ENCODE results near the gene ASCC1. TPM values are rescaled to one million over a fixed set of nuclear protein-coding genes. Genes with fewer than 3 reads are reported as not detected.

The ASCC1 gene
- total and polyA plus RNA-seq, 2 donors from 2014 or later: 24.0 to 36.1 TPM

DNA sequence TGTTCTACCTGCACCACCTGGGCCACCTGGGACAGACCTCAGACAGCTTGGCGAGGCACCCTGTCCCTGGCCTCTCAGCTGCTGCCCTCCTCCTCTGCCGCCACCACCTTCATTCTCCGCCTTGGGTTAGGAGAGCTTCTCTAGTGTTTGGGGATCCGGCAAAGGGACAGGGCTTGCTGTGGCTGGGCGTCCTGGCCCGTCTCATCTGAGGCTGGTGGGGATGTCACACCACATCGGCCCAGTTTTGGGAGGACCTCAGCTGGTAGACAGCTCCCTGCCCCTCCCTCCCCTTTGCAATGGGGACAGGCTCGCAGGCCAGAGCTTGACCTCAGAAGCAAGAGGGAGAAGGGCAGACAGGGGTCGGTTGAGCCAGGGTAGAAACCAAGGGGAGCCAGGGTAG is 154.1 kb downstream of the ASCC1 start:
- TF ChIP-seq, protein P1, sequence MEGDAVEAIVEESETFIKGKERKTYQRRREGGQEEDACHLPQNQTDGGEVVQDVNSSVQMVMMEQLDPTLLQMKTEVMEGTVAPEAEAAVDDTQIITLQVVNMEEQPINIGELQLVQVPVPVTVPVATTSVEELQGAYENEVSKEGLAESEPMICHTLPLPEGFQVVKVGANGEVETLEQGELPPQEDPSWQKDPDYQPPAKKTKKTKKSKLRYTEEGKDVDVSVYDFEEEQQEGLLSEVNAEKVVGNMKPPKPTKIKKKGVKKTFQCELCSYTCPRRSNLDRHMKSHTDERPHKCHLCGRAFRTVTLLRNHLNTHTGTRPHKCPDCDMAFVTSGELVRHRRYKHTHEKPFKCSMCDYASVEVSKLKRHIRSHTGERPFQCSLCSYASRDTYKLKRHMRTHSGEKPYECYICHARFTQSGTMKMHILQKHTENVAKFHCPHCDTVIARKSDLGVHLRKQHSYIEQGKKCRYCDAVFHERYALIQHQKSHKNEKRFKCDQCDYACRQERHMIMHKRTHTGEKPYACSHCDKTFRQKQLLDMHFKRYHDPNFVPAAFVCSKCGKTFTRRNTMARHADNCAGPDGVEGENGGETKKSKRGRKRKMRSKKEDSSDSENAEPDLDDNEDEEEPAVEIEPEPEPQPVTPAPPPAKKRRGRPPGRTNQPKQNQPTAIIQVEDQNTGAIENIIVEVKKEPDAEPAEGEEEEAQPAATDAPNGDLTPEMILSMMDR (IDR thresholded peaks at IDR 0.05; ENCODE audit: borderline replicate concordance, extremely low read depth, insufficient read depth): no peak
- DNase-seq: no peak

DNA sequence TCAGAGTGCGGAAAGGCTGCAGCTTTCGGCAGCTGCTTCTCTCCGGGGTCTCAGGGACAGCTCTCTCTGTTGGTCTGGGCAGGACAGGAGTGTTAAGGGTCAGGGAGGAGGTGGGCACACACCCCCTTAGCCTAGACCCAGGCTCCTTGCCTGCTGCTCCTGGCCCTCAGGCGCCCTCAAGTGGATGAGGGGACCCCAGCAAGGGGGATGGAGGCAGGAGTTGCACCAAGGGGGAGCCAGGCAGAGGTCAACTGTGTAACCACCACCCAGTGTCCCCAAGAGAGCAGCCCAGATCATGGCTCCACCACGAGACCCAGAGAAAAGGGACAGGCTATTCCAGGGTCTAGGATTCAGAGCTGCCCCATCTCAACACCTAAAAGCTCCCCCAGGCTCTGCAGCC is 154.6 kb downstream of the ASCC1 start:
- FAIRE-seq (no peak), DNase-seq (no peak)
- TF ChIP-seq, protein P1 (IDR thresholded peaks at IDR 0.05; ENCODE audit: borderline replicate concordance, extremely low read depth, insufficient read depth): no peak

More for the DNA sequence above, 154.1 kb downstream of the ASCC1 start:
- H3K9ac ChIP-seq (ENCODE audit: low read length in 3 of 3): no peak overlapping the region
- no peaks in the 10 kb centered on the region for H3K9me3 ChIP-seq (ENCODE audit: control insufficient read depth in 2 of 3, insufficient read depth in 1 of 3, low read length in 3 of 3)
- no peak overlapping the region for H3K4me3 ChIP-seq (ENCODE audit: low read length in 3 of 3)
- peaks cover 0 to 1% (median 0%) of the 10 kb centered on the region in 3 donors for H3K4me1 ChIP-seq (ENCODE audit: control insufficient read depth in 2 of 3, insufficient read depth in 2 of 3, low read depth in 1 of 3, low read length in 3 of 3)
- no peaks in the 10 kb centered on the region for H3K27me3 ChIP-seq (ENCODE audit: control insufficient read depth, insufficient read depth, low read length)
- FAIRE-seq: no peak
- no peak overlapping the region for H3K27ac ChIP-seq (ENCODE audit: low read depth in 2 of 2, low read length in 2 of 2)
- no peaks in the 10 kb centered on the region for H3K36me3 ChIP-seq (ENCODE audit: control insufficient read depth in 2 of 3, insufficient read depth in 3 of 3, low read length in 3 of 3)
- intact Hi-C loops (cut with DNase I): no loop called here

DNA sequence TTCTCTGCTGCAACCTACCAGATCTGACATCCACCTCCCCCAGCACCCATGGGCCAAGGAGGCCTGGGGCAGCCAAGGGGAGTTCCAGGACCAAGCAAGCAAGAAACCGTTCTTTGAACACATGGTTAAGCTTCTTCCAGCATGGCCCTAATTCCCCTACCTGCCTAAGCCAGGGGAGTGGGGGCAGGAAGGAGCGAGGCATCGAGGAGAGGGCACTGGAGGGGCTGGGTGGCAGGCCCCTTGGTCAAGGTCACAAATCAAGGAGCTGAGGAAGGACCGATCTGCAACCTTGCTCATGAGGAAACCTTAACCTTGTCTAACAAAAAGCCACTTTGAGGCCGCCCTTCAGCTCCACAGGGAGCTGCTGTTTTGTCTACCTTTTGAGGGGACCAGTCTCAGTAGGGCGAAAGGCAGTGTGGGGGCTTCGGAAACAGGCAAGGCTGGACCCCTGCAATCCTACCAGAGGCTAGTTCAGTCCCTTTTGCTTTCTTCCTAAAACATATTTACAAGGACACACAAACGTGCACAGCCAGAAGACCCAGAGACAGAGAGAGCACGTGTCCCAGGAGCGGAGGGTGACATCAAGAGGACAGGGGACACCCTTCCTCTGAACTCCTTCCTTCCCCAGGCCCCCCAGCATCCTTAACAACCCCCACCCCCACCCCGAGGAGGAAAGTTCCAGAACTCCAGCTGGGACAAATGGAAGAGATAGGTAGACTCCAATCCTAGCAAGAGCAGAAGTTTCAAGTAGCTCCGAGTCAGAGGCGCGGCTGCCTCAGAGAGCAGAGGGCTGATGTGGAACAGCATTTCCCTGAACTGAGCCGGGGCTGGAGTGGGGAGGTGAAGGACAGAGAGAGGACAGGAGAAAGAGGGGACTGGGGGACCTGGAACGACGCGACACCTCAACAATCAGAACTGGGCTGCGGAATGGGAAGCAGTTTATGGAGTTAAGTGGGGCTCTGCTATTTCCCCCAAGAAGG is 155.9 kb downstream of the ASCC1 start:
- Histone ChIP-seq H3K36me3 (ENCODE audit: control insufficient read depth in 2 of 3, insufficient read depth in 3 of 3, low read length in 3 of 3) (no peaks in the 10 kb centered on the region), H3K27ac (ENCODE audit: low read depth in 2 of 2, low read length in 2 of 2) (no peak overlapping the region), H3K9me3 (ENCODE audit: control insufficient read depth in 2 of 3, insufficient read depth in 1 of 3, low read length in 3 of 3) (no peaks in the 10 kb centered on the region), H3K4me1 (ENCODE audit: control insufficient read depth in 2 of 3, insufficient read depth in 2 of 3, low read depth in 1 of 3, low read length in 3 of 3) (no peaks in the 10 kb centered on the region), H3K4me3 (ENCODE audit: low read length in 3 of 3) (no peak overlapping the region), H3K27me3 (ENCODE audit: control insufficient read depth, insufficient read depth, low read length) (no peaks in the 10 kb centered on the region), H3K9ac (ENCODE audit: low read length in 3 of 3) (no peak overlapping the region)
- DNase-seq: no peak
- intact Hi-C loops (cut with DNase I): no loop called here
- TF ChIP-seq, protein P1 (IDR thresholded peaks at IDR 0.05; ENCODE audit: borderline replicate concordance, extremely low read depth, insufficient read depth): no peak
- no peak for FAIRE-seq

More for the DNA sequence above, 154.6 kb downstream of the ASCC1 start:
- Histone ChIP-seq H3K4me3 (ENCODE audit: low read length in 3 of 3) (no peak overlapping the region), H3K9ac (ENCODE audit: low read length in 3 of 3) (no peak overlapping the region), H3K36me3 (ENCODE audit: control insufficient read depth in 2 of 3, insufficient read depth in 3 of 3, low read length in 3 of 3) (no peaks in the 10 kb centered on the region), H3K27me3 (ENCODE audit: control insufficient read depth, insufficient read depth, low read length) (no peaks in the 10 kb centered on the region), H3K27ac (ENCODE audit: low read depth in 2 of 2, low read length in 2 of 2) (no peak overlapping the region), H3K9me3 (ENCODE audit: control insufficient read depth in 2 of 3, insufficient read depth in 1 of 3, low read length in 3 of 3) (no peaks in the 10 kb centered on the region), H3K4me1 (ENCODE audit: control insufficient read depth in 2 of 3, insufficient read depth in 2 of 3, low read depth in 1 of 3, low read length in 3 of 3) (no peaks in the 10 kb centered on the region)
- intact Hi-C loops (cut with DNase I): no loop called here

Data from kidney (tissue), 14 donors.